ENCODE measurements around the gene DDX52. TPM values are rescaled to one million over a fixed set of nuclear protein-coding genes. Genes with fewer than 3 reads are reported as not detected.

Gene DDX52
- total and polyA plus RNA-seq, 2 experiments from 2014 or later = 23.5 to 26.7 TPM

GRCh38 chr17:37662353-37662752 is 19.1 kb upstream of the DDX52 start:
- Histone ChIP-seq H4K20me1 (ENCODE audit: insufficient read depth) (no peaks in the 10 kb centered on the region), H3K79me2 (ENCODE audit: insufficient read depth) (no peaks in the 10 kb centered on the region), H3K4me3 (no peak overlapping the region), H3K9ac (no peak overlapping the region), H3F3A (ENCODE audit: insufficient read depth) (no peaks in the 10 kb centered on the region), H3K36me3 (ENCODE audit: low read depth) (no peaks in the 10 kb centered on the region), H3K27me3 (replicated peaks; ENCODE audit: insufficient read depth) (no peaks in the 10 kb centered on the region), H2AFZ (no peak overlapping the region), H3K9me2 (ENCODE audit: insufficient read depth) (no peaks in the 10 kb centered on the region), H3K4me2 (ENCODE audit: unreplicated experiment) (no peak overlapping the region), H3K4me1 (ENCODE audit: insufficient read depth) (no peaks in the 10 kb centered on the region), H3K27ac (no peak overlapping the region), H3K9me3 (ENCODE audit: low read depth) (no peaks in the 10 kb centered on the region)
- TF ChIP-seq EZH2phosphoT487 (IDR thresholded peaks at IDR 0.05; ENCODE audit: insufficient read depth, low read depth) (no peak), EZH2 (IDR thresholded peaks at IDR 0.05; ENCODE audit: insufficient read depth, poor library complexity, severe bottlenecking) (no peak)
- in situ Hi-C loops (cut with MboI) = no loop called here
- WGBS, 2 experiments (ENCODE audit: low coverage in 1 of 2, low lambda C conversion rate in 2 of 2, missing lambda C conversion rate in 2 of 2) = 19 to 26% methylated on average over 4 of the region's 4 CpGs
- DNase-seq = no peak

GRCh38 chr17:37661400-37662014 is 18.3 kb upstream of the DDX52 start:
- Histone ChIP-seq H3K9me2 (ENCODE audit: insufficient read depth) (no peaks in the 10 kb centered on the region), H3K79me2 (ENCODE audit: insufficient read depth) (no peaks in the 10 kb centered on the region), H3K4me3 (no peak overlapping the region), H3K9me3 (ENCODE audit: low read depth) (no peaks in the 10 kb centered on the region), H3K4me1 (ENCODE audit: insufficient read depth) (no peaks in the 10 kb centered on the region), H3K4me2 (ENCODE audit: unreplicated experiment) (no peak overlapping the region), H2AFZ (no peak overlapping the region), H3F3A (ENCODE audit: insufficient read depth) (no peaks in the 10 kb centered on the region), H3K27me3 (replicated peaks; ENCODE audit: insufficient read depth) (no peaks in the 10 kb centered on the region), H3K36me3 (ENCODE audit: low read depth) (no peaks in the 10 kb centered on the region), H4K20me1 (ENCODE audit: insufficient read depth) (no peaks in the 10 kb centered on the region), H3K27ac (no peak overlapping the region), H3K9ac (no peak overlapping the region)
- peak; percentile 11 for DNase-seq
- 13 to 25% methylated on average over 1 of the region's 1 CpG for WGBS, 2 experiments (ENCODE audit: low coverage in 1 of 2, low lambda C conversion rate in 2 of 2, missing lambda C conversion rate in 2 of 2)
- TF ChIP-seq EZH2 (IDR thresholded peaks at IDR 0.05; ENCODE audit: insufficient read depth, poor library complexity, severe bottlenecking) = no peak
- no peak for TF ChIP-seq EZH2phosphoT487 (IDR thresholded peaks at IDR 0.05; ENCODE audit: insufficient read depth, low read depth)
- in situ Hi-C loops (cut with MboI) = no loop called here

- in situ Hi-C loops (cut with MboI) = loop anchor here (10.0 kb wide), 1 partner anchor 105 kb away; no protein-coding TSS in a partner anchor
- Histone ChIP-seq H3K4me3 (no peak overlapping the region), H3F3A (ENCODE audit: insufficient read depth) (no peaks in the 10 kb centered on the region), H3K9me3 (ENCODE audit: low read depth) (no peaks in the 10 kb centered on the region), H3K4me1 (ENCODE audit: insufficient read depth) (no peaks in the 10 kb centered on the region), H3K4me2 (ENCODE audit: unreplicated experiment) (no peak overlapping the region), H4K20me1 (ENCODE audit: insufficient read depth) (no peaks in the 10 kb centered on the region), H3K36me3 (ENCODE audit: low read depth) (no peaks in the 10 kb centered on the region), H3K79me2 (ENCODE audit: insufficient read depth) (no peaks in the 10 kb centered on the region), H3K9me2 (ENCODE audit: insufficient read depth) (no peaks in the 10 kb centered on the region), H3K27me3 (replicated peaks; ENCODE audit: insufficient read depth) (no peaks in the 10 kb centered on the region), H3K27ac (no peak overlapping the region), H2AFZ (no peak overlapping the region), H3K9ac (no peak overlapping the region)
- no peak for TF ChIP-seq EZH2phosphoT487 (IDR thresholded peaks at IDR 0.05; ENCODE audit: insufficient read depth, low read depth)
- no peak for TF ChIP-seq EZH2 (IDR thresholded peaks at IDR 0.05; ENCODE audit: insufficient read depth, poor library complexity, severe bottlenecking)
- 75 to 77% methylated on average over 5 of the region's 5 CpGs for WGBS, 2 experiments (ENCODE audit: low coverage in 1 of 2, low lambda C conversion rate in 2 of 2, missing lambda C conversion rate in 2 of 2)
- no peak for DNase-seq
These were observed 16.7 kb upstream of the DDX52 start for GRCh38 chr17:37659925-37660324.

- Histone ChIP-seq H3K9me3 (ENCODE audit: low read depth) (no peaks in the 10 kb centered on the region), H3K4me3 (no peak overlapping the region), H4K20me1 (ENCODE audit: insufficient read depth) (no peaks in the 10 kb centered on the region), H3K9ac (no peak overlapping the region), H3K4me2 (ENCODE audit: unreplicated experiment) (no peak overlapping the region), H3K9me2 (ENCODE audit: insufficient read depth) (no peaks in the 10 kb centered on the region), H2AFZ (no peak overlapping the region), H3F3A (ENCODE audit: insufficient read depth) (no peaks in the 10 kb centered on the region), H3K79me2 (ENCODE audit: insufficient read depth) (no peaks in the 10 kb centered on the region), H3K27ac (no peak overlapping the region), H3K27me3 (replicated peaks; ENCODE audit: insufficient read depth) (no peaks in the 10 kb centered on the region), H3K4me1 (ENCODE audit: insufficient read depth) (no peaks in the 10 kb centered on the region), H3K36me3 (ENCODE audit: low read depth) (no peaks in the 10 kb centered on the region)
- in situ Hi-C loops (cut with MboI) = loop anchor here (10.0 kb wide), 1 partner anchor 108 kb away; no protein-coding TSS in a partner anchor
- TF ChIP-seq EZH2 (IDR thresholded peaks at IDR 0.05; ENCODE audit: insufficient read depth, poor library complexity, severe bottlenecking) = no peak
- TF ChIP-seq EZH2phosphoT487 (IDR thresholded peaks at IDR 0.05; ENCODE audit: insufficient read depth, low read depth) = no peak
- WGBS, 2 experiments (ENCODE audit: low coverage in 1 of 2, low lambda C conversion rate in 2 of 2, missing lambda C conversion rate in 2 of 2) = 35 to 42% methylated on average over 1 of the region's 1 CpG
- DNase-seq = no peak
These were observed 14.0 kb upstream of the DDX52 start for GRCh38 chr17:37657202-37657601.

All from GM23248 (cell line).